ENCODE measurements around the gene FRMD8.

- TF ChIP-seq CTCF (IDR thresholded peaks at IDR 0.05) (no peak), POLR2A (IDR thresholded peaks at IDR 0.05) (no peak)
These were observed 12.8 kb downstream of the FRMD8 start for GRCh38 chr11:65399249-65399648.
